GM21423 (cell line): Measurements from ENCODE around the gene MYO5C.

Experiments used
- ATAC-seq: cut with Tn5 transposase; IDR thresholded peaks from one replicate; pipeline ENCODE4 v1.9.1; 2021; ENCODE audit warnings: mild to moderate bottlenecking, moderate library complexity; ENCODE audit not compliant: unreplicated experiment

MYO5C gene

DNA sequence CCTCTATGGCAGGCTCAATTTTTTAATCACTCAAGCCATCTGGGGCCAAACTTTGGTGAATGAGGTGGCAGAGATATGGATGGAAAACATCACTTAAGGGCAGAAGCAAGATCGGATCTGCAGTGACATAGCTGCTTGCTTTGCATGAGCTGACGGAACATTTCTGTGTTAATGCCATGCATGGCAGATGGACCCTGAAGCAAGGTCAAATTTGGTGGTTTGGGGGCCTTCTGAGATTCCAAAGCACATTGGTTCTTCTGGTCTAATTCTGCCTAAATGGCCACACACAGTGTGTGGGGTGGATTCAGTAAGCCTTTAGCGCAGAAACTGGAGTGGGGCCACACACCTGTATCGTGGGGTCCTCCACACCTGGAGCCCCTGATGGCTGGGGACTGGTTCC lies 144.7 kb downstream of the MYO5C start:
- no peak for ATAC-seq

DNA sequence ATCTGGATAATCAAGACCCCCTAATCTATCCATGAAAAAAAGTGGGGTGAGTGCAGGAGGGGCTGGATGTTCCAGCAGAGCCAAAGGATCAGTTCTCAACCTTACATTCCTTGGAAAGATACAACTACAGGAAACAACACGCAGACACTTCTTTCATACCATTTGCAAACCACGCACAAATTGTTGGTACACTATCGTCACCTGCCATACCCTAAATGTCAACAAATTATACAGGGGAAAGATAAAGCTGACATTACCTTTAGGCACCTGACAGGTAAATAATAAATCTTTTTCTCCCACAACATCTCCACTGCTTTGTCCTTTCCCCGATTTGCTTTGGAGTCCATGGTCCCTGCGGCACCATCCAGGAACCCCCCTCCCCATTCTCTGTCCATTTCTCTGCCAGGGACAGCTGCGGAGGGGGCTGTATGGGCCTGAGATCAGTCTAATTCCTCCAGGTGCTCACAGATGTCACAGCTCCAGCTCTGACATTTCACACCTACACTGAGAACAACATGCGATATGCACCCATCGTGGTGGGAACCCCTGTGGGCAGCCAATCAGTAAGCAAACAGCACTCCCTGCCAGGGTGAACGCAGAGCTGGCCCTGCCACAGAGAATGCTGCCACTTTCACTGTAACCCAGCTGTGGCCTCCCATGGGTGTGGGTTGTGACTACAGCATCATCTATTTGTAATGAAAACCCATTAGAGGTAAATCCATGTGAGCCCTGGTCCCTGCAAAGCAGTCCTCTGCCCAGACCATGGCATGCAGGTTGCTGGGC lies 145.4 kb downstream of the MYO5C start:
- no peak for ATAC-seq

DNA sequence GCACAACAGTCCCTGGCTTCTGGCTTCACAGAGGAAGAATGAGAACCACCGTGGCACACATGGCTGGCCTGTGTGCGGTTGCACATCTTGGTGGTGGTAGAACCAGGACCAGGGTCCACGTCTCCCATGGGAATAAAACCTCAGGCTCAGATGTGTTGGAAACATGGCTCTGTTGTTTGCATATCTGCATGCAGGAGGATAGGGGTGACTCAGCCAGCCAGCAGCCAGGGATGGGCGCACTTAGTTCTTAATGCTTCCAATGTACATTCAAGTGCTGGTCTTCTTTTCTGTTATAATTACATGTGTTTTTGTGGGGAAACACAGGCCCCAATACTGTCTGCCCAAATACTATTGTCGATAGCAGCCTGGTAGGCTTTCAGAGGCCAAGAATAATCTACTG lies 147.2 kb downstream of the MYO5C start:
- no peak for ATAC-seq

DNA sequence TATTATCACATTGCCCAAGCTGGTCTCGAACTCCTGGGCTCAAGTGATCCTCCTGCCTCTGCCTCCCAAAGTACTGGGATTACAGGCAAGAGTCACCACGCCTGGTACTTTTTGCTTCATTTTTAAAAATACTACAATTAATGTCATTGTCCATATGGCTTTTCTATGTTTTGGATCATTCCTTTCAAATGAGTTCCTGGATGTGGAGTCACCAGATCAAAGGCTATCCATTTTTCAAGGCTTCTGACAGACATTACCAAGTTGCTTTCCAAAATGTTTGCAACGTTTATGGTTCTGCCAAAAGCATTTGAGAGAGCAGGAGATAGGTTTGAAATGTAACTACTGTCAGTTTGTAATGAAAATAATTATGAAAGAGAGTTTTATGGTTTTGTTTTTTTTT lies 148.8 kb downstream of the MYO5C start:
- ATAC-seq: no peak

DNA sequence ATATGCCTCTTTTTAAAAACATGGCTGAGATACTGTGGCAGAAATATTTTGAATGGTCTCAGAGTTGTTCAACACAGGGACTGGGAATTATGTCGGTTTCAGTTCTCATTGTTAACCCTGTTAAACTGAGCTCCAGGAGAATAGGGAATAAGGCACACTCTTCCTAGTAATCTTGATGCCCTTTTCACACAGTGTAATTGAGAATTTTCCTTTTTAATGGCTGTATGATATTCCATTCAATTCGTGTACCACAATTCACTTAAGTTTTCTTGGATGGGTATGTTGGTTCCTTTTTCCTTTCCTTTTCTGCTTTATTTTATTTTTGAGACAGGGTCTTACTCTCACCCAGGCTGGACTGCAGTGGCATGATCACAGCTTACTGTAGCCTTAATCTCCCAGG lies 149.3 kb downstream of the MYO5C start:
- no peak for ATAC-seq

GRCh38 chr15:52144656-52145178 lies 150.9 kb downstream of the MYO5C start:
- ATAC-seq: no peak

DNA sequence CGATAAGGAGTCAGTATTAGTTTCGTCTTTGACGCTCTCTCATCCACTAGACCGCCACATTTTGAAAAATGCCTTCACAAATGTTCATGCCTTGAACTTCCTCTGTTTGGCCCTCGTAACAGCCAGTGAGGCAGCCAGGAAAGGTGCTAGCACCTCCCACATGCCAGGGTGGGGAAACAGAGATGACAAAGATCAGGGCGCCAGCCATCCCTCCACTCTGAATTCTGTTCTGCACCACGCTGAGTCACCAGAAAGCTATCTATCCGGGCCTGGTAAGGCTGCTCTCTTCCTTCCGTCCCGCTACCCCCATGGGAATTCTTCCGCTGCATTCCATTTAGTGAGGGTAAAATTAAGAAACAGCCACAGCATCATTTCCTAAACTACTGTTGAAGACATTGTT lies 151.7 kb downstream of the MYO5C start:
- ATAC-seq: no peak
